ENCODE data around the gene USP14. TPM values are rescaled to one million over a fixed set of nuclear protein-coding genes. Genes with fewer than 3 reads are reported as not detected.

USP14 gene
- polyA plus RNA-seq, 12 donors, result 43.3 to 70.9 (median 68.2) TPM; not detected in 1

DNA sequence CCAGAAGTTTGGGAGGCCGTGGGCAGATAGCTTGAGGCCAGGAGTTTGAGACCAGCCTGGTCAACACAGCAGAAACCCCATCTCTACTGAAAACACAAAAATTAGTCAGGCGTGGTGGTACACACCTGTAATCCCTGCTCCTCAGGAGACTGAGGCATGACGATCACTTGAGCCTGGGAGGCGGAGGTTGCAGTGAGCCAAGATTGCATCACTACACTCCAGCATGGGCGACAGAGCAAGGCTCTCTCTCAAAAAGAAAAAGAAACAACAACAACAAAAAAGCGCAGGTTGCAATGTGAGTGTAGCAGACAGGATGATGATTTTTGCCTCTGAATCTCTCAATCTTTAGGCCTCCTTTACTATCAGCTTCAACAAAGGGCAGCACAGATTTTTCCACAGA, 2.7 kb upstream of the USP14 start:
- no peak for DNase-seq

DNA sequence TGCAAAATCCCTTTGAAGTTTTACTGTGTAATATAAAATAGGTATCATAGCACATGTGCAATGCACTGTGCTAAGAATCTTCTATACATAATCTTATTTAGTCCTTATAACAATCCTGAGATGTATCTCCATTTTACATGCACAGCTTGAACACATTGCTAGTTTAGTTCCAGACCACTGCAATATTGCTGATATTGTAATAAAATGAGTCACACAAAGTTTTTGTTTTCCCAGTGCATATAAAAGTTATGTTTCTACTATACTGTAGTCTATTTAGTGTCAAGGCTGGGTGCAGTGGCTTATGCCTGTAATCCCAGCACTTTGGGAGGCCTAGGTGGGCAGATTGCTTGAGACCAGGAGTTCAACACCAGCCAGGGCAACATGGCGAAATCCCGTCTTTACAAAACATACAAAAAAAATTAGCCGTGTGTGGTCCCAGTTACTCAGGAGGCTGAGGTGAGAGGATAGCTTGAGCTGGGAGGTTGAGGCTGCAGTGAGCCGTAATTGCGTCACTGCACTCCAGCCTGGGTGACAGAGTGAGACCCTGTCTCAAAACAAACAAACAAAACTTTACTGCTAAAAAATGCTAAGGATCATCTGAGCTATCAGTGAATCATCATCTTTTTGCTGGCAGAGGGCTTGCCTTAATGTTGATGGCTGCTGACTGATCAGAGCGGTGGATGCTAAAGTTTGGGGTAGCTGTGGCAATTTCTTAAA, 1.7 kb upstream of the USP14 start:
- DNase-seq, result no peak

DNA sequence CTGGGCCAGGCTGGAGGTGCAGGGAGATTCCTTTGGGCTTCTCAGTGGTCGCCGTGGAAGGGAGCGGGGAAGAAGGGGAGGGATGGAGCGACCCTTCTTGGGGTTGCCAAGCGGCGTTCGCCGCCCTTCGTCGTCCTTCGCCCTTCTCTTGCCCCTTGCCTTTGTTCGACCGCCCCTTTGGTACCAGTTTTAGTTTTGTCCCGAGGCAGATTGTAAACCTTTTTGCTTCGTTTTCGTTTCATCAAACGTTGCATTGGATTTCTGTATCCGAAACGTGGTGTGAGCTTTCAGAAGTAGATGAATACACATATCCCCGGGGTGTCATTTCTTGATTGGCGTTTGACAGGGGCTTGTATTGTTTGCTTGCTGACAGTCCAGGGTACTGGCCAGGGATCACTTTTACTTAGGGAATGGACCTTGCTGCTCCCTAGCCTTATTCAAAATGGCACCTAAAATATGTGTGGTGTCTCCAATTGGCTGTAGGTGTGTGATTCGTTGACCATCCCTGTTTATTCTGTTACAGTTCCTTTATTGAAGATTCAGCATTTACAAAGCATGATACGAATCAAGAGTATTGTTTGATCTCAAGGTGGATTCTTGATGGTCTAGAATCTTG, 788 bp downstream of the USP14 start:
- peak; percentile 4 for DNase-seq

DNA sequence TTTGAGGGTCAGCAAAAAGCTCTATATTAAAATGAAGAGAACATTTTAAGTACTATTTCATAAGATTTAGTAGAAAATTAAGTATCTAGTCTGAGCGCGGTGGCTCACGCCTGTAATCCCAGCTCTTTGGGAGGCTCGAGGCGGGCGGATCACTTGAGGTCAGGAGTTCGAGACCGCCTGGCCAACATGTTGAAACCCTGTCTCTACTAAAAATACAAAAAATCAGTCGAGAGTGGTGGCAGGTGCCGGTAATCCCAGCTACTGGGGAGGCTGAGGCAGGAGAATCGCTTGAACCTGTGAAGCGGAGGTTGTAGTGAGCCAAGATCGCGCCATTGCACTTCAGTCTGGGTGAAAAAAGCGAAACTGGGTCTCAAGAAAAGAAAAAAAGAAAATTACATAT, 1.6 kb downstream of the USP14 start:
- DNase-seq, result no peak

DNA sequence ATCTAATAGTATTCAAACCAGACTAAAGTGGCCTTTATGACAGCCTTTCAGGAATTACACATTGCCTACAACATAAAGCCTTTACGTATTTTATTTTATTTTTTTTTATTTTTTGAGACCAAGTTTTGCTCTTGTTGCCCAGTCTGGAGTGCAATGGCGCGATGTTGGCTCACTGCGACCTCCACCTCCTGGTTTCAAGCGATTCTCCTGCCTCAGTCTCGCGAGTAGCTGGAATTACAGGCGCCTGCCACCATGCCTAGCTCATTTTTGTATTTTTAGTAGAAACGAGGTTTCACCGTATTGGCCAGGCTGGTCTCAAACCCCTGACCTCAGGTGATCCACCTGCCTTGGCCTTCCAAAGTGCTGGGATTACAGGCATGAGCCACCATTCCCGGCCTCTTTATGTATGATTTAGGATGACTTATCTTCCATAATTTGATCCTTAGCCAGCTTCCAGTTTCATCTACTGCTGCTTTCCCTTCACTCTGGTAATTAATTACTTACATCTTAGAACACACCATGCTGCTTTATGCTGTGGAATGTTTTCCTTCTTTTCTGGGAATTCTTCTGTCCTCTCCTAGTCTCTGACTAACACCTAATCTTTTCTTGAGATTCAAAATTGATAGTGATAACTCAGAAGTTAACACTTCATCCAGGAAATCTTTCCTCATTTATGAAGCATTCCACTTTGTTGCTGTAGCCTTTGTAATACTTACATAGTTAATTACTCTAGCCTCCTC, 2.6 kb downstream of the USP14 start:
- no peak for DNase-seq

DNA sequence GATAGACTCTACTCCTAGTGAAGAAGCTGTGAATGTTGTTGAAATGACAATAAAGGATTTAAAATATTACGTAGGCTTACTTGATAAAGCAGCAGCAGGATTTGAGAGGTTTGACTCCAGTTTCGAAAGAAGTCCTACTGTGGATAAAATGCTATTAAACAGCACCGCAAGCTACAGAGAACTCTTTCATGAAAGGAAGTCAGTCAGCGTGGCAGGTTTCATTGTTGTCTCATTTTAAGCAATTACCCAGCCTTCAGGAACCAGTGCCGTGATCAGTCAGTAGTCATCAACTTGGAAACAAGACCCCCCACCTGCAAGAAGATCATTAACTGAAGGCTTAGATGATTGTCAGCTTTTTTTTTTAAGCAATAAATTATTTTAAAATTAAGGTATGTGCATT, 14.0 kb downstream of the USP14 start:
- no peak for DNase-seq

DNA sequence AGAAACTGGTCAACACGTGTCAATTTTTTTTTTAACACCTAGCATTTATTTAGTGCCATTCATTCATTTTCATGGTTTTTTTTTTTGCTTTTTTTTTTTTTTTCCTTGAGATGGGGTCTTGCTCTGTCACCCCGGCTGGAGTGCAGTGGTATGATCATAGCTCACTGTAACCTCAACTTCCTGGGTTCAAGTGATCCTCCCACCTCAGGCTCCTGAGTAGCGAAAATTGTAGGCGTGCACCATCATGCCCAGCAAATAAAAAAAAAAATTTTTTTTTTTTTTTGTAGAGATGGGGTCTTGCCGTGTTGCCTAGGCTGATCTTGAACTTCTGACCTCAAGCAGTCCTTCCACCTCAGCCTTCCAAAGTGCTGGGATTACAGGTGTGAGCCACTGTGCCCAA, 21.1 kb downstream of the USP14 start:
- DNase-seq, result no peak

DNA sequence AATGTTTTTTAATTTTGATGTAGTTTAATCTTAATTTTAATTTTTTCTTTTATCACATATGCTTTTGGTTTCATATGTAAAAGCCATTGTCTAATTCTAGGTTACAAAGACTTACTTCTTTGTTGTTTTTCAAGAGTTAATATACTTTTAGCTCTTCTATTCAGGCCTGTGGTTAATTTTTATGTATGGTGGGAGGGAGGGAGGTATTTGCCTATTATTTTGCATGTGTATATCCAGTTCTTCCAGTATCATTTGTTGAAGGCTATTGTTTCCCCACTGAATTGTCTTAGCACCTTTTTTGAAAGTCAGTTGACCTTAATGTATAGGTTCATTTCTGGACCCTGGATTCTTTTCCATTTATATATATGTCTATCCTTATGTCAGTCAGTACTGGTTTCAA, 23.4 kb downstream of the USP14 start:
- no peak for DNase-seq

DNA sequence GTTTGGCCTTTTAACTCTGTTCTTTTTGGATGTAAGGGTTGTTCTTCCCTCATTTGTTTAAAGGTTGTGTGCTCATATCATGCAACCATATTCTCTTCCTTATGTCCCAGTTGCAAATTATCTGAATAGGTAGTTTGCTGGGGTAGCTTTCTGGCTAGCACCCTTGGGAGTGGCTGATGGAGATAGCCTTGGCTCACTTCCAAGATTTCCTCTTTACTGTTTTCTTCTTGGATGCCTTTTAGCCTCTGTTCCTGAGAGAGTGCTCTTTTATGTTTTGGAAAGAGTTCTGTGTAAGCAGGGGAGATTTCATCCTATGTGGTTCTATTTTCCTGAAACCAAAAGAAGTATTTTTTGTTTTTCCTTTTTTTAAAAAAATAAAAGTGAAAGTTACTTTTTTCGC, 25.4 kb downstream of the USP14 start:
- peak; percentile 7 for DNase-seq

DNA sequence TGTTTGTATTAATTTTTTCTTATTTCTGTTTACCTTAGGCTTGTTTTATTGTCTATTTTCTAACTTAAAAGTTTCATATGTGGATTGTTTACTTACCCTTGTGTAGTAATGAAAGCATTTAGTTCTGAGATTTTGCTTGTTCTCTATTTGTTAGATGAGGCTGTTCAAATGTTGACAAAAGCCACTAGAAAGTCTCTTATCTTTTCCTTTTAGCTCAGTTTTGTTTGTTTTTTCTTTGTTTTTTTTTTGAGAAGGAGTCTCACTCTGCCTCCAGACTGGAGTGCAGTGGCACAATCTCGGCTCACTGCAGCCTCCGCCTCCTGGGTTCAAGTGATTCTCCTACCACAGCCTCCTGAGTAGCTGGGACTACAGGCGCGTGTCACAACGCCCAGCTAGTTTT, 30.9 kb downstream of the USP14 start:
- DNase-seq, result no peak

DNA sequence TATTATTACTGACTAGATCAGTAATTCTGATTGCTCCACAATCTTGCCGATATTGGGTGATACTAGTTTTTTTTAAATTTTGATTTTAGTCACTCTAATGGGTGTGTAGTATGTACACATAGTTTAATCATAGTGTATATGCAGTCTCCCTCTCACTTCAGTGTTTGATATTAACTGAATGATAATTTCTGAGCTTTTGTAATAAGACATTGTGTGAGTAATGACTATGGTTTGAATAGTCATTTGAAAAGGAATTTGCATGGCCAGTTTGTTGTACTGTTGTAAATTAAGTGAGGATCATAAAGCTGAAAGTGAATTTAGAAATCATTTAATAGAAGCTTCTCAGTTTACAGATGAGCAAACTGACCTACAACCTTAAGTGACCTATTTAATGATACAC, 33.4 kb downstream of the USP14 start:
- DNase-seq, result no peak

DNA sequence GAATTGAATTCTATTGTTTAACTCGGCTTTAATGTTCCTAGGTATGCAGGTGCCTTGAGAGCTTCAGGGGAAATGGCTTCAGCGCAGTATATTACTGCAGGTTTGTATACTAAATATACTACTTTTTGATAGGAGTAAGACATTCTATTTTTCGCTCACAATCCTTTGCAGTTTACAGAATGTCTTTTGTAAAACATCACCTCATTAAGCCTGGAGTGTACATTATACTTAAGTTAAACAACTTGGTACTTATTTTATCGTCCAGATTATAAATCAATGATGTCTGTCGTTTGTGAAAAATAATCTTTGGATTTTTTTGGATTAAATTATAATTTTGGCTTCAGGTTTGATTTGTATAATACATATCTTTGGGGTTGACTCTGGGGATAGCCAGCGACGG, 34.4 kb downstream of the USP14 start:
- DNase-seq, result no peak

DNA sequence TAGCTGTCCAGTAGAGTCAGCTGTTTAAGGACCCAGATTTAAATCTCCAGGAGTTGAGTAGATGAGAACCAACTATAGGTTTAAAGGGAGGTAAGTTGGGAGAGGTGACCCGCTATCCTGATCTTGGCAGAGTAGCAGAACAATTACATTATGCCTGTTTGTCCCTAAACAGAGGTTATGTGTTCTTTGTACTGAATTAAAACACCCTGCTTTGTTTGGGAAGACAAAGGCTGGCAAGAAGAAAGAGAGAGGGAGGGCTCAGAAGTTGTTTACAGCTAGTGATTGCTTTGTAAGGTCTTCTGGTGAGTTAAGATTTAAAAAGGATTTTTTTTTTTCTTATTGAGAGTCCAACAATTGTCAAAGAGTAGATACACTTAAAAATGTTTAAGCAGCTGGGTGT, 37.3 kb downstream of the USP14 start:
- DNase-seq, result no peak

DNA sequence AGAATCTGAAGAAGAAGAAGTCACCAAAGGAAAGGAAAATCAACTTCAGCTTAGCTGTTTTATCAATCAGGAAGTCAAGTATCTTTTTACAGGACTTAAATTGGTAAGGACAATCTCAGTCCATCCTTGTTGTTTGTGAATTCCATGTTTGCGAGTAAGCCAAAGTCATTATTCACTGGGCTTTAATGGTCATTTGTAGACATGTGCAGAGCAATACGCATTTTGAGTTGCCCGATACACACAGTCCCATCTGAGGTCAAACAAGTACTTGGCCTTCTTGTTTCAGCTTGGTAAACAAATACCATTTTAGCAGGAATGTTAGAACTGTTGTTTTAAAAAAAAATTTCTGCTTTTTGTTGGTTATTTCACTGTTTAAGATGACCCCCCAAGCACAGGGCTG, 40.9 kb downstream of the USP14 start:
- no peak for DNase-seq

DNA sequence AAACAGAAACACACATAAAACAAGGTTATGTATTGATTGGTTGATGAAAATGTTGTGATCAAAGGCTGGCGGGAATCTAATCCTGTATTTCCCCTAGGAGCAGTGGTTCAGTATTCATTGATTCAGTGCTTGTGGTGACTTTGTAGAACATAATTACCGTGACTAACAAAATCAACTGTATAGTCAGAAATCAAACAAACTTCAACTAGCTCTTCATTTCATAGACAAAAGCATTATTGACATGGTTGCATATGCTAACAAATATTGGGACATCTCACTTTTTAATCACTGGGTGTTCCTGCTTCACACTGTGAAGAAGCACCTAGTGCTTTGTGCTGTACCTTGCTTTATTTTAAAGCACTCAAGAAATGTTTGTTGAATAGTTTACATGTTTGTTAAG, 41.4 kb downstream of the USP14 start:
- no peak for DNase-seq

DNA sequence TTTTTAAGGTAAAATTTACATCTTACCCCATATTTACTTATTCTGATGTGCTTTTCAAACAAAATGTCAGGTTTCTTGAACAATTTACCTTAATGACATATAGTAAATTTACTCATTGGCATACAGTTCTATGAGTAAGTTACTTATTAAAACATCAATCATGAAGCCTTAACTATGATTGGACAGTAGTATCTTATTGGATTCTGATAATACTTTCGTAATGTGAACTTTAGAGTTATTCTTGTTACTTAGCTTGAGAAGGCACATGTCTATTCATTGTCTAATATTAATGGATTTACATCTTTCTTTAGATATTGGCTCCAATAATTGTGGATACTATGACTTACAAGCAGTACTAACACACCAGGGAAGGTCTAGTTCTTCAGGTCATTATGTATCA, 51.7 kb downstream of the USP14 start:
- no peak for DNase-seq

DNA sequence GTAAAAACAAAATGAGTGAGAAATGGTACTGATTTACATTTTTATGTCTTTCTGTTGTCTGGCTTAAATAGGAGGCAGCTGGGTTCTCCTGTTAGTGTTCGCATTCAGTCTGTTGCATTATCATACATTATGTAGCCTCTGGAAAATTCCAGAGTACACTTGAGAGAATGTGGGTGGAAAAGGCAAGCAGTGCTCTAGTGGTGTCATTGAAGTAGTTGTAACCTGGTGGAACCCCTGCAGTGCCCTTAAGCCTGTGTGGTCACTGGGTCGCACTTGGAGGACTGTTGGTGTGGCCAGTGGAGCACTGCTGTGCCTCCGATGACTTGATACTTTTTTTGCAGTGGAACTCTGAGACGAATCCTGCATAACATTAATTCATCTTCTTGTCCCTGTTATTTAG, 52.4 kb downstream of the USP14 start:
- no peak for DNase-seq

DNA sequence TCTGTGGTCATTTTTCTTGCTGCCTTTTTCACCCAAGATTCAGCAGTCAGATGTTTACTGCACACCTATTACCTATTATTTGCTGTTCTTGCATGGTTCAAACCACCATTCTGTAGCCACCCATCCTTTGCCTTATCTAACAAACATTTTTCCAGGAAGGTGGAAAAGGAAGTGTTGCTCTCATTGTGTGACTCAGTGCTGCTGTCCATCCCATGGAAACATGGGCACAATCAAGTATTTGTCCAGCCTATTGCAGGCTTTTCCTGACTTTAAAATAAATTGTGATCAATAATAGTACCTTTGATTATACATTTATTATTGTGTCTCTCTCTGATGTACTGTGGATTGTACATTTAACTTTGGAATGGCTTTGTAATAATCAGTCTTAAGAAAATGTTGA, 53.2 kb downstream of the USP14 start:
- no peak for DNase-seq

DNA sequence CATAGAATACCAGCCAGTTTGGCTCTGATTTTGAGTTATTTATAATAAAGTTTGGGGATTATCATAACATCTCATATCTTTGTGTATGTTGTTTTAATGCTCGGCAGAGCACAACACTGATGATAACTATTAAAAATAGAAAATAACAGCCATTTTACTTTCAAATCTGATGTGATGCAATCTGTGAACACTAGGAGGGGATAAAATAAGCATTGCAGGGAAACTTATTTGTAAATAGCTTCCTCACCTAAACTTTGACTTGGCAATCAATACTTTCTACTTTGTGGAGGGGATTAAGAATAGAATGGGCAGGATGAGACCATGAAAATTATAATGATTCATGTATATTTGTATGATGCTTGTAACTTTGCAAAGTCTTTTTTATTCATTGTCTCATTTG, 54.4 kb downstream of the USP14 start:
- DNase-seq, result no peak

DNA sequence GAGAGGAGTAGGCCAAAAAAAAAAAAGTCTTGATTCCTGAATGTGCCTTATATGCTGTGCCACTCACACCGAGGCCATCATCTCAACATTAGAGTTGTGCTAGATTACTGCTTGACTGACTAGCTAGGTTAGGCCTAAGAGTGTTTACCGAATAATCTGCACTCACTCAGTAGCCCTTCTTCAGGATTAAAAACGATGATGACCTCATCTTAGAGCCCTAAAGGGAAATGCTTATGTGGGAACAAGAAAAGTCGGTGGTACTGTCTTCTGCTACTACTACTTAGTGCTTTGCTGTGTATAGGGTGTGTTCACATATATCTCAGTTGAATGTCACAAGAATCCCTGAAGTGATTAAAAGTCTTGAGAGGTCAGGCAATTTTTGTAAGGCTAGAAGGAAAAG, 55.1 kb downstream of the USP14 start:
- no peak for DNase-seq

DNA sequence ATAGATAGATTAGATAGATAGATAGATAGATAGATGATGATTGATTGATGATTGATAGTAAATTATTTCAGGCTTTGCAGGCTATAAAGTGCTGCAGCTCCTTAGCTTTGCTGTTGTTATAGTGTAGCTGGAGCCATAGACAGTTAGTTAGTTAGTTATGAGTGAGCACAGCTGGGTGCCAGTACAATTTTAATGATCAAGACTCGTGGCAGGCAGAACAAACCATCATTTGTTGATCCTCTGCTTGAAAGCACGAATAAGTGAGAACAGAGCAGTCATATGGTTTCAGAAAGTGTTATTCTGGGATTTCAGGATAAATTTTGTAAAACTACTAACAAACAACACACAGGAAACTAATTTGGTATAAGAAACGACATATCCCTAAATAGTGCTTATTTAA, 55.6 kb downstream of the USP14 start:
- no peak for DNase-seq

DNA sequence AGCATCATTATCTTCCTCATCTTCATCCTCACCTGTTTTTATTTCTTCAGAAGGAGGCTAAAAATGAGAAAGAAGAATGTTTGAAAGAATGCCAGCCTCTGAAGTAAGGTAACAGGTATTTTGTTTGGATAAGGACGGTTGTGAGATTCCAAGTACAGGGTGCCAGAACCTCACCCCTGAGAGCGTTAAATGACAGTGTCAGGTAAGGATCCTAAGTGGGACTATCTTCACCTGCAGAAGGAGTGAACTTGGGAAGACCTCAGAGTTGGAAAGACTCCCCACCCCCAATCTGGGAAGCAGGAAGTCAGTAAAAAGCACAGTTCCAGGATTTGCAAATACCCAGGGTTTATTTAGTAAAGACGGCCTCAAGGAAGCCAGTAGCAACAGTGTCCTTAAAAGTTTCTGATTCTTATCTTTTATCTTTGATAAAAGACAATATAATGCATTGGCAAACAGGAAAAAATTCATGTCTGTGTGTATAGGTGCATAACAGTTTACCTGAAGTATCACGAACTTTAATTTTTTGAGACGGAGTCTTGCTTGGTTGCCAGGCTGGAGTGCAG, 57.2 kb downstream of the USP14 start:
- DNase-seq, result no peak

Data from muscle of arm (tissue), 12 donors.